GM12878 (cell line): ENCODE measurements around the gene PALLD. TPM values are rescaled to one million over a fixed set of nuclear protein-coding genes. Genes with fewer than 3 reads are reported as not detected.

Experiments used
- ATAC-seq: fragments of 200-7000 bp; cut with Tn5 transposase; 3 replicates; pipeline ENCODE4 v1.9.1; 2020; ENCODE audit warnings: mild to moderate bottlenecking, moderate library complexity
- BruUV-seq: library from RNA; stranded (reverse); fragments of 400-500 nt; replicated peaks from 2 replicates; lab custom pipeline; 2021; lab: Mats Ljungman, UMichigan
- CTCF ChIA-PET: fragments of 300-600 bp; sonication (Branson Sonifier 250); formaldehyde crosslinking; extraction: SDS; loops from one replicate; lab custom pipeline; 2021; ENCODE audit warnings: inconsistent platforms; lab: Yijun Ruan, JAX
- POLR2A ChIA-PET: fragments of 350-600 bp; formaldehyde crosslinking; extraction: SDS; loops from one replicate; lab custom pipeline; 2021; ENCODE audit warnings: inconsistent platforms; lab: Charles Lee
- RAD21 ChIA-PET: fragments of 300-600 bp; sonication (Branson Sonifier 250); formaldehyde crosslinking; loops from one replicate; lab custom pipeline; 2023; ENCODE audit warnings: antibody characterized with exemption; ENCODE audit not compliant: unreplicated experiment; lab: Charles Lee
- SMC1A ChIA-PET: fragments of 300-600 bp; sonication (Branson Sonifier 250); formaldehyde crosslinking; loops from one replicate; lab custom pipeline; 2023; ENCODE audit not compliant: unreplicated experiment, uncharacterized antibody; lab: Charles Lee
- DNase-seq: peaks from one replicate; pipeline ENCODE4 v3.0.0-alpha.2; 2011; ENCODE audit warnings: low read depth, low spot score
- FAIRE-seq: peaks from 3 replicates; lab custom pipeline; 2011; peaks lifted over from hg19 to GRCh38; lab: Jason Lieb, UNC
- H2AFZ ChIP-seq: 2 replicates; pipeline ENCODE4 v1.6.0; 2011; ENCODE audit warnings: low read depth, low read length, control low read depth; ENCODE audit not compliant: control insufficient read depth
- H3K27ac ChIP-seq: 2 replicates; pipeline ENCODE4 v1.5.1; 2011; ENCODE audit warnings: control low read depth; ENCODE audit not compliant: control insufficient read depth, insufficient read depth
- H3K27me3 ChIP-seq, 2 experiments: replicated peaks in 1 of 2; 2 replicates each; pipeline versions ENCODE4 v1.6.0 to v1.6.1; 2011; ENCODE audit warnings: low read length in 1 of 2; ENCODE audit not compliant: control insufficient read depth in 2 of 2, insufficient read depth in 2 of 2
- H3K36me3 ChIP-seq, 2 experiments: 2 replicates each; pipeline ENCODE4 v1.5.1; 2011; ENCODE audit warnings: low read length in 1 of 2; ENCODE audit not compliant: control insufficient read depth in 2 of 2, insufficient read depth in 2 of 2
- H3K4me1 ChIP-seq: 2 replicates; pipeline ENCODE4 v1.6.1; 2011; ENCODE audit warnings: mild to moderate bottlenecking, low read length, moderate library complexity, mixed read lengths; ENCODE audit not compliant: control insufficient read depth, insufficient read depth
- H3K4me2 ChIP-seq: 2 replicates; pipeline ENCODE4 v1.6.0; 2011; ENCODE audit warnings: control low read depth; ENCODE audit not compliant: control insufficient read depth, insufficient read depth
- H3K4me3 ChIP-seq: fragments of 200-600 bp; sonication (generic); 2 replicates; pipeline ENCODE4 v1.5.1; 2016
- H3K79me2 ChIP-seq: 2 replicates; pipeline ENCODE4 v1.6.0; 2011; ENCODE audit warnings: low read length; ENCODE audit not compliant: control insufficient read depth, insufficient read depth
- H3K9ac ChIP-seq: 2 replicates; pipeline ENCODE4 v1.8.0; 2011; ENCODE audit warnings: low read length, control low read depth, mixed read lengths; ENCODE audit not compliant: control insufficient read depth, insufficient read depth
- H3K9me3 ChIP-seq: replicated peaks from 3 replicates; pipeline ENCODE4 v1.5.1; 2011; ENCODE audit warnings: mild to moderate bottlenecking, low read length; ENCODE audit not compliant: control insufficient read depth, insufficient read depth
- H4K20me1 ChIP-seq: 2 replicates; pipeline ENCODE4 v1.6.0; 2011; ENCODE audit not compliant: control insufficient read depth, insufficient read depth
- BRCA1 ChIP-seq: IDR thresholded peaks from 2 replicates; pipeline ENCODE4 v1.6.1; 2011; ENCODE audit warnings: low read depth, low read length, improper control_type of control experiment
- CBFB ChIP-seq: IDR thresholded peaks from 2 replicates; pipeline ENCODE4 v1.6.1; 2016; ENCODE audit warnings: antibody characterized with exemption, low read depth
- CEBPB ChIP-seq, 2 experiments: fragments of 150-350 bp in 1 of 2; IDR thresholded peaks; 2 replicates each; pipeline ENCODE4 v1.6.1; 2012 to 2014; ENCODE audit warnings: low read depth in 2 of 2, low read length in 2 of 2, borderline replicate concordance in 1 of 2, inconsistent platforms in 1 of 2
- CREM ChIP-seq: IDR thresholded peaks from 2 replicates; pipeline ENCODE4 v1.6.1; 2014; ENCODE audit warnings: antibody characterized with exemption, low read depth
- EGR1 ChIP-seq, 2 experiments: IDR thresholded peaks; 1 replicate in 1 of 2; 2 replicates in 1 of 2; pipeline ENCODE4 v1.6.1; 2011 to 2012; ENCODE audit warnings: low read depth in 2 of 2, low read length in 2 of 2, borderline replicate concordance in 1 of 2, mild to moderate bottlenecking in 1 of 2, moderate library complexity in 1 of 2
- MLLT1 ChIP-seq: fragments of 450-650 bp; IDR thresholded peaks from 2 replicates; pipeline ENCODE4 v1.6.1; 2016; ENCODE audit warnings: mild to moderate bottlenecking
- RELB ChIP-seq: fragments of 450-650 bp; IDR thresholded peaks from 2 replicates; pipeline ENCODE4 v1.6.1; 2017; ENCODE audit warnings: low read depth, mild to moderate bottlenecking, moderate library complexity
- SPI1 ChIP-seq: IDR thresholded peaks from 2 replicates; pipeline ENCODE4 v1.6.1; 2011; ENCODE audit warnings: low read depth, mild to moderate bottlenecking, low read length, moderate library complexity, borderline replicate concordance; ENCODE audit not compliant: insufficient read depth
- SREBF1 ChIP-seq: IDR thresholded peaks from 2 replicates; pipeline ENCODE4 v1.6.1; 2012; ENCODE audit warnings: mild to moderate bottlenecking, low read length
- USF1 ChIP-seq: IDR thresholded peaks from 2 replicates; pipeline ENCODE4 v1.6.1; 2011; ENCODE audit warnings: borderline replicate concordance, low read depth, mild to moderate bottlenecking, moderate library complexity, mixed read lengths, low read length; ENCODE audit not compliant: insufficient read depth; ENCODE audit errors: extremely low read length
- WGBS: methylation state at CpG from one replicate; pipeline ENCODE4 v1.1.6; 2016; ENCODE audit warnings: low lambda C conversion rate; ENCODE audit not compliant: insufficient replicate concordance, insufficient coverage; ENCODE audit errors: missing lambda C conversion rate; 5-methylcytosine and 5-hydroxymethylcytosine counted together
- in situ Hi-C: fragments of 300-500 bp; cut with MboI; formaldehyde crosslinking; loops from 9 replicates; pipeline ENCODE4 v1.14.3; 2018; ENCODE audit warnings: mixed read lengths
- intact Hi-C: fragments of 100-400 bp; cut with micrococcal nuclease; formaldehyde crosslinking; loops from one replicate; pipeline ENCODE4 v1.14.2; 2022; ENCODE audit not compliant: unreplicated experiment
- polyA plus RNA-seq, 11 experiments: library from polyadenylated mRNA; depleted of rRNA in 4 of 11; unstranded in 6 of 11; stranded (reverse) in 5 of 11; fragments of >200 nt; fragmentation: Nextera tagmentation in 4 of 11; fragmentation: Illumina TruSeq in 1 of 11; extraction: Ambion mirVana in 4 of 11; extraction: Trizol in 1 of 11; gene quantifications; 1 replicate in 1 of 11; 2 replicates in 10 of 11; pipeline versions ENCODE4 v1.2.1 to v1.2.3, GENCODE V29; 2011 to 2016; ENCODE audit warnings: inconsistent platforms in 2 of 11, missing spikeins in 2 of 11, low read depth in 1 of 11
- total RNA-seq, 4 experiments: library from RNA; depleted of rRNA in 3 of 4; stranded (reverse); fragments of >200 nt in 3 of 4; fragmentation: Illumina TruSeq in 1 of 4; extraction: Trizol in 1 of 4; gene quantifications; 2 replicates each; pipeline versions ENCODE4 v1.2.1 to v1.2.3, GENCODE V29; 2013 to 2021

PALLD gene
- total and polyA plus RNA-seq, 10 of the 15 experiments (the other 5 are each of a cell fraction or from before 2014, with no cell fraction given): 1.0 to 7.7 (median 1.7) TPM

GRCh38 chr4:168612450-168613135 is 115.7 kb downstream of the PALLD start:
- no peak overlapping the region for H2AFZ ChIP-seq
- no peak overlapping the region for H3K9ac ChIP-seq
- DNase-seq (no peak), ATAC-seq (no peak)
- H4K20me1 ChIP-seq: no peaks in the 10 kb centered on the region; the same call in 1 of the 2 replicates
- in situ Hi-C loops: no loop called here
- H3K9me3 ChIP-seq: no peaks in the 10 kb centered on the region
- no peak overlapping the region for H3K4me3 ChIP-seq
- BruUV-seq: no TSS peak
- ChIA-PET POLR2A (no interaction called here), RAD21 (no interaction called here)
- no peaks in the 10 kb centered on the region; a peak in 1 of 4 replicates for H3K27me3 ChIP-seq
- TF ChIP-seq EGR1 (IDR thresholded peaks at IDR 0.05; ENCODE audit: borderline replicate concordance in 1 of 2, low read depth in 2 of 2, low read length in 2 of 2) (no peak), SPI1 (no peak), USF1 (no peak)
- TF ChIP-seq, all 136 proteins: peak for 0
- no peak for FAIRE-seq
- Histone ChIP-seq H3K27ac (no peak overlapping the region), H3K4me2 (no peak overlapping the region), H3K4me1 (no peaks in the 10 kb centered on the region), H3K36me3 (no peaks in the 10 kb centered on the region), H3K79me2 (no peaks in the 10 kb centered on the region)
- SMC1A ChIA-PET: no interaction called here
- 0% methylated on average over 4 of the region's 4 CpGs for WGBS
- CTCF ChIA-PET: interaction anchor here (0.6 kb wide), 1 partner anchor 39 kb away, joined by 3 read pairs; no protein-coding TSS in a partner anchor
- intact Hi-C loops: no loop called here

- SMC1A ChIA-PET: interaction anchor here (1.3 kb wide), 1 partner anchor 37 kb away, joined by 3 read pairs; no protein-coding TSS in a partner anchor
- intact Hi-C loops: no loop called here
- H3K9me3 ChIP-seq: no peaks in the 10 kb centered on the region
- TF ChIP-seq CBFB (no peak), BRCA1 (no peak), MLLT1 (no peak), CEBPB (IDR thresholded peaks at IDR 0.05; ENCODE audit: borderline replicate concordance in 1 of 2, low read depth in 2 of 2, low read length in 2 of 2) (no peak), SREBF1 (no peak), EGR1 (IDR thresholded peaks at IDR 0.05; ENCODE audit: borderline replicate concordance in 1 of 2, low read depth in 2 of 2, low read length in 2 of 2) (no peak), CREM (no peak), RELB (no peak)
These were observed 117.0 kb downstream of the PALLD start for GRCh38 chr4:168613869-168614268.

More at GRCh38 chr4:168613869-168614268, 117.0 kb downstream of the PALLD start:
- no peak for ATAC-seq
- Histone ChIP-seq H3K9ac (no peak overlapping the region), H3K4me1 (no peaks in the 10 kb centered on the region), H3K4me3 (no peak overlapping the region), H3K4me2 (no peak overlapping the region), H3K36me3 (no peaks in the 10 kb centered on the region), H3K27me3 (no peaks in the 10 kb centered on the region; a peak in 1 of 4 replicates), H3K27ac (no peak overlapping the region), H4K20me1 (no peaks in the 10 kb centered on the region; the same call in 1 of the 2 replicates), H2AFZ (no peak overlapping the region), H3K79me2 (no peaks in the 10 kb centered on the region)
- no peak for DNase-seq
- no TSS peak for BruUV-seq
- WGBS: 16% methylated on average over 5 of the region's 5 CpGs
- ChIA-PET RAD21 (no interaction called here), CTCF (interaction anchor here (0.6 kb wide), 1 partner anchor 399 kb away, joined by 3 read pairs; no protein-coding TSS in a partner anchor), POLR2A (no interaction called here)
- no peak for FAIRE-seq
- in situ Hi-C loops: no loop called here
